Smooth muscle cell (in vitro differentiated cells): Measurements from ENCODE around the gene PCSK6. TPM values are rescaled to one million over a fixed set of nuclear protein-coding genes. Genes with fewer than 3 reads are reported as not detected.

Experiments used
- DNase-seq: peaks from one replicate; lab custom pipeline; 2025; ENCODE audit not compliant: unreplicated experiment; lab: John Stamatoyannopoulos, UW
- H2AFZ ChIP-seq: fragments of 200-600 bp; sonication (generic); 2 replicates; pipeline ENCODE4 v1.6.0; 2016; ENCODE audit warnings: antibody characterized with exemption, low read depth, mild to moderate bottlenecking
- H3F3A ChIP-seq: fragments of 200-600 bp; sonication (generic); 2 replicates; pipeline ENCODE4 v1.6.0; 2017; ENCODE audit warnings: antibody characterized with exemption, low read depth
- H3K27ac ChIP-seq: fragments of 200-600 bp; sonication (generic); 2 replicates; pipeline ENCODE4 v1.5.1; 2016; ENCODE audit warnings: low read depth, mild to moderate bottlenecking
- H3K27me3 ChIP-seq: fragments of 200-600 bp; sonication (generic); 2 replicates; pipeline ENCODE4 v1.6.1; 2016; ENCODE audit warnings: low read depth, mild to moderate bottlenecking
- H3K36me3 ChIP-seq: fragments of 200-600 bp; sonication (generic); 2 replicates; pipeline ENCODE4 v1.5.1; 2016; ENCODE audit warnings: low read depth
- H3K4me1 ChIP-seq: fragments of 200-600 bp; sonication (generic); 2 replicates; pipeline ENCODE4 v1.5.1; 2016; ENCODE audit warnings: low read depth
- H3K4me2 ChIP-seq: fragments of 200-600 bp; sonication (generic); 2 replicates; pipeline ENCODE4 v1.6.0; 2016; ENCODE audit warnings: mild to moderate bottlenecking
- H3K4me3 ChIP-seq: fragments of 200-600 bp; sonication (generic); 2 replicates; pipeline ENCODE4 v1.5.1; 2016; ENCODE audit warnings: mild to moderate bottlenecking
- H3K79me2 ChIP-seq: fragments of 200-600 bp; sonication (generic); 2 replicates; pipeline ENCODE4 v1.6.0; 2016; ENCODE audit warnings: low read depth, mild to moderate bottlenecking
- H3K9ac ChIP-seq: fragments of 200-600 bp; sonication (generic); 2 replicates; pipeline ENCODE4 v1.6.0; 2016; ENCODE audit warnings: low read depth
- H3K9me3 ChIP-seq: fragments of 200-600 bp; sonication (generic); replicated peaks from 2 replicates; pipeline ENCODE4 v1.5.1; 2016; ENCODE audit warnings: low read depth
- H4K20me1 ChIP-seq: fragments of 200-600 bp; sonication (generic); 2 replicates; pipeline ENCODE4 v1.6.0; 2016; ENCODE audit warnings: low read depth
- WGBS: methylation state at CpG from one replicate; pipeline ENCODE4 v1.1.7; 2016; ENCODE audit warnings: low lambda C conversion rate; 5-methylcytosine and 5-hydroxymethylcytosine counted together
- polyA plus RNA-seq: library from polyadenylated mRNA; unstranded; fragments of >200 nt; fragmentation: Nextera tagmentation; extraction: Ambion mirVana; gene quantifications from 2 replicates; pipeline ENCODE4 v1.2.1, GENCODE V29; 2016
- total RNA-seq: library from RNA; depleted of rRNA; stranded (reverse); fragments of >200 nt; gene quantifications from 2 replicates; pipeline ENCODE4 v1.2.3, GENCODE V29; 2014
- TF ChIP-seq, protein P1 (sequence below): fragments of 200-600 bp; sonication (generic); IDR thresholded peaks from 2 replicates; pipeline ENCODE4 v1.5.1; 2017; ENCODE audit warnings: borderline replicate concordance, mild to moderate bottlenecking, antibody characterized with exemption; ENCODE audit not compliant: insufficient read depth, poor library complexity, severe bottlenecking

PCSK6 gene
- total and polyA plus RNA-seq, 2 experiments from 2014 or later: 17.5 TPM

- 86% methylated on average over 11 of the region's 11 CpGs for WGBS
- no peak for DNase-seq
- H3F3A ChIP-seq: no peaks in the 10 kb centered on the region
These were observed 32.6 kb upstream of the PCSK6 start for GRCh38 chr15:101522091-101522490.

DNA sequence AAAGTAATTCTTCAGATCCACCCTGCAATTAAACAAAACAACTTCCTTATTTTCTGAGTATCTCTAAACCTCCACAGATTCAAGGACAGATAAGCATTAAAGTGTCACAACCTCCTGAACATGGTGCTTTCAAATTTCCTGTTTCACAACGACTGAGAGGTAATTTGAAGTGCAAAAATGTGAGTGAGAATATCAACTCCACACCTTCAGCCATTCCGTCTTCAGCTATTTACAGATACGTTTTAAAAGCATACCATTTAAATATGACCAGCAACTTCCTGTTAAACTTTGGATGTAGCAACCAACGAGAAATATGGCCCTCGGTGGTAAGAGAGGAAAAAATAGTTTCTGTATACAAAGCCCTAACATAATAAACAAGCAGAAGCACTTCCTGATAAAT, 32.1 kb upstream of the PCSK6 start:
- TF ChIP-seq, protein P1, sequence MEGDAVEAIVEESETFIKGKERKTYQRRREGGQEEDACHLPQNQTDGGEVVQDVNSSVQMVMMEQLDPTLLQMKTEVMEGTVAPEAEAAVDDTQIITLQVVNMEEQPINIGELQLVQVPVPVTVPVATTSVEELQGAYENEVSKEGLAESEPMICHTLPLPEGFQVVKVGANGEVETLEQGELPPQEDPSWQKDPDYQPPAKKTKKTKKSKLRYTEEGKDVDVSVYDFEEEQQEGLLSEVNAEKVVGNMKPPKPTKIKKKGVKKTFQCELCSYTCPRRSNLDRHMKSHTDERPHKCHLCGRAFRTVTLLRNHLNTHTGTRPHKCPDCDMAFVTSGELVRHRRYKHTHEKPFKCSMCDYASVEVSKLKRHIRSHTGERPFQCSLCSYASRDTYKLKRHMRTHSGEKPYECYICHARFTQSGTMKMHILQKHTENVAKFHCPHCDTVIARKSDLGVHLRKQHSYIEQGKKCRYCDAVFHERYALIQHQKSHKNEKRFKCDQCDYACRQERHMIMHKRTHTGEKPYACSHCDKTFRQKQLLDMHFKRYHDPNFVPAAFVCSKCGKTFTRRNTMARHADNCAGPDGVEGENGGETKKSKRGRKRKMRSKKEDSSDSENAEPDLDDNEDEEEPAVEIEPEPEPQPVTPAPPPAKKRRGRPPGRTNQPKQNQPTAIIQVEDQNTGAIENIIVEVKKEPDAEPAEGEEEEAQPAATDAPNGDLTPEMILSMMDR: no peak
- 63% methylated on average over 5 of the region's 5 CpGs for WGBS
- no peaks in the 10 kb centered on the region for H3K4me1 ChIP-seq
- H3K9ac ChIP-seq: no peak overlapping the region
- H3K4me2 ChIP-seq: no peak overlapping the region
- H2AFZ ChIP-seq: no peak overlapping the region
- H3K79me2 ChIP-seq: no peaks in the 10 kb centered on the region
- H3K36me3 ChIP-seq: no peaks in the 10 kb centered on the region
- no peak for DNase-seq
- no peak overlapping the region for H3K27ac ChIP-seq
- H3K4me3 ChIP-seq: no peak overlapping the region
- no peaks in the 10 kb centered on the region for H3F3A ChIP-seq
- no peaks in the 10 kb centered on the region for H4K20me1 ChIP-seq
- peaks cover 6% of the 10 kb centered on the region for H3K27me3 ChIP-seq
- H3K9me3 ChIP-seq: peaks cover 16% of the 10 kb centered on the region

More at GRCh38 chr15:101522091-101522490, 32.6 kb upstream of the PCSK6 start:
- Histone ChIP-seq H3K36me3 (no peaks in the 10 kb centered on the region), H4K20me1 (no peaks in the 10 kb centered on the region), H3K79me2 (no peaks in the 10 kb centered on the region), H3K9ac (no peak overlapping the region), H3K4me3 (no peak overlapping the region), H3K9me3 (peaks cover 14% of the 10 kb centered on the region), H2AFZ (no peak overlapping the region), H3K4me2 (no peak overlapping the region), H3K27ac (no peak overlapping the region), H3K4me1 (no peaks in the 10 kb centered on the region), H3K27me3 (peaks cover 6% of the 10 kb centered on the region)
- TF ChIP-seq, protein P1: no peak

DNA sequence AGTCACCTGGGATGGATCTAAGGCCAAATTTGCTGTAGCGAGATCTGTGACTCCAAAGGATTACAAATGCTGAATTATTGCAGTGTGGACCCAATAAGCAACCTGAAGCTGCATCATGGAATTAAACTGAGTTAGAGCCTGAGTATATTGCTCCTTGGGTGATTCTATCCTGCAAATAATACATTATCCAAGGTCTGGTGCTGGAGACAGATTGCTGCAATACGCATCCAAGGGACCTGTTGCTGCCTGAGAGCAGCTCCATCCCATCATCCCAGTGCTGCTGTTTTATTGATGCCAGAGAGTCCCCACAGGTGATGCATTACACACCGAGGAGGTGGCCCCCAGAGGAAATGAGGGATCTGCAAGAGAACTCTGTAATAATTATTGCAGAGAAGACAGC, 31.6 kb upstream of the PCSK6 start:
- peaks cover 6% of the 10 kb centered on the region for H3K27me3 ChIP-seq
- no peaks in the 10 kb centered on the region for H3K79me2 ChIP-seq
- TF ChIP-seq, protein P1: no peak
- H3K4me2 ChIP-seq: no peak overlapping the region
- peaks cover 21% of the 10 kb centered on the region for H3K9me3 ChIP-seq
- DNase-seq: no peak
- H2AFZ ChIP-seq: no peak overlapping the region
- no peak overlapping the region for H3K4me3 ChIP-seq
- no peak overlapping the region for H3K27ac ChIP-seq
- H3F3A ChIP-seq: no peaks in the 10 kb centered on the region
- H3K9ac ChIP-seq: no peak overlapping the region
- no peaks in the 10 kb centered on the region for H3K36me3 ChIP-seq
- H4K20me1 ChIP-seq: no peaks in the 10 kb centered on the region
- WGBS: 78% methylated on average over 3 of the region's 3 CpGs
- H3K4me1 ChIP-seq: no peaks in the 10 kb centered on the region

DNA sequence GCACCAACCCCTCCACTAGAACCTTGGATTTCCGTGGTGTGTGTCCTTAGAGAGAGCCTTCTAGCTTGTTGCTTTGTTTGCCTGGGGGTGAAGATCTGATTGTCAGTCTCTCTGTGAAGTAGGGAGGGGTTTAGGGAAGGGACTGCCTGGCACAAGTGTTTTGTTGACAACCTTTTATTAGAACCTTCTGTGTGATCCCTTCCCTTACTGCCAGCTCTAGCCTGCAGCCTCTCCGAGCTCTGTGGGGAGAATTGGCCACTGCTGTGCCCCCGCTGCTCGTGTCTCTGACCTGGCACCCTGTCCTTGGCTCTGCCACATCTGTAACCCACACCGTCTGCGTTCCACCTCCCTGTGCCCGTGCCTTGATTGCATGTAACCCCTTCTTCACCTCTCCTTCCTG, 30.9 kb upstream of the PCSK6 start:
- H3K4me3 ChIP-seq: no peak overlapping the region
- 87% methylated on average over 7 of the region's 7 CpGs for WGBS
- no peaks in the 10 kb centered on the region for H4K20me1 ChIP-seq
- no peaks in the 10 kb centered on the region for H3K4me1 ChIP-seq
- H3K79me2 ChIP-seq: no peaks in the 10 kb centered on the region
- peaks cover 22% of the 10 kb centered on the region for H3K9me3 ChIP-seq
- H3K36me3 ChIP-seq: no peaks in the 10 kb centered on the region
- peaks cover 6% of the 10 kb centered on the region for H3K27me3 ChIP-seq
- H3K4me2 ChIP-seq: no peak overlapping the region
- H2AFZ ChIP-seq: no peak overlapping the region
- H3K27ac ChIP-seq: no peak overlapping the region
- H3K9ac ChIP-seq: no peak overlapping the region
- no peak for DNase-seq
- TF ChIP-seq, protein P1: no peak
- H3F3A ChIP-seq: no peaks in the 10 kb centered on the region
